Stimulated activated CD8-positive, alpha-beta memory T cell treated with anti-CD3 and anti-CD28 coated beads, Interleukin-15, amount 100 ng/mL, for 24 hours (primary cell): ENCODE results near the gene MTHFD1L.
"Not testable (repeated sequence)": the region's sequence is repeated elsewhere in the genome, so short reads cannot be mapped to it uniquely, and the experiment has no call there.

ENCODE experiments used
- DNase-seq: peaks from one replicate; pipeline ENCODE4 v3.0.0-alpha.2; 2020; ENCODE audit warnings: low read depth

Gene MTHFD1L

DNA sequence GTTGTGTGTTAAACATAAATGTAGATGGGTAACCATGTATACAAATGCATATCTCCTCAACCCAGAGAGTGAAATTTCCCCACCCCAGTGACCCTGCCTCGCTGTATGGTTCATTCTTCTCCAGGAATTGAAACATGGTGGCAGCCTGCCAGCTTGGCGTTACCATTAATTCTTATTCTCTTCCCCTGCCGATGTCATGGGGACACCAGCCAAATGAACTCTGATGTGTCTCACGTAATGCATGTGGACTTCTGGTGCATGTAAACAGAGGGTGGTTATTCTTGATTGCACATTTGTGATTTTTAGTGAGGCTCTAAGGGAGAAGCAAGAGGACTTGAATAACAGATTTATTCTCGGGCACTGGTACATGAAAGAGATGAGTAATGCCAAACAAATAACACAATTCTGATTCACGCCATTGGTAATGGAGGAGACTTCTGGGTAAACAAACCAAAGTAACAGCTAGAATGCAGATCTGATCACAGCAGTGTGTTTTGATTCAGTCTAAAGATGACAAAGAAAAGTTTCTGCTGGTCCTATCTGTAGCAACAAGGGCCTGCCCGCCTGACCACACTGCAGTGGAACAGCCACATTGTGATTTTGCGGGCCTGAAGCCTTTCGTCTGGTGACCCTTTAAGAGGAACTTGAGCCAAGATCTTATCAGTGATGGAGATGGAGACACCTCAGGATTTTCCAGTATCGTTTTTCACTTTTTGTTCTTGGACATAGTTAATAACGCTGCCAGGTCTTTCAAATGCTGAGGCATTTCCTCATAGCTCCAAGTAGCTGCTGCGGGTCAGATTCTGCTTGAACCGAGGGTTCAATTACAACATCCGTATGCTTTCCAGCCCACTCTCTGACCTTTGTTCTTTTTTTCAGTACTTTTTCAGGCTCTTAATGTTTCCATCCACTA lies 202.4 kb downstream of the MTHFD1L start:
- DNase-seq = no peak

DNA sequence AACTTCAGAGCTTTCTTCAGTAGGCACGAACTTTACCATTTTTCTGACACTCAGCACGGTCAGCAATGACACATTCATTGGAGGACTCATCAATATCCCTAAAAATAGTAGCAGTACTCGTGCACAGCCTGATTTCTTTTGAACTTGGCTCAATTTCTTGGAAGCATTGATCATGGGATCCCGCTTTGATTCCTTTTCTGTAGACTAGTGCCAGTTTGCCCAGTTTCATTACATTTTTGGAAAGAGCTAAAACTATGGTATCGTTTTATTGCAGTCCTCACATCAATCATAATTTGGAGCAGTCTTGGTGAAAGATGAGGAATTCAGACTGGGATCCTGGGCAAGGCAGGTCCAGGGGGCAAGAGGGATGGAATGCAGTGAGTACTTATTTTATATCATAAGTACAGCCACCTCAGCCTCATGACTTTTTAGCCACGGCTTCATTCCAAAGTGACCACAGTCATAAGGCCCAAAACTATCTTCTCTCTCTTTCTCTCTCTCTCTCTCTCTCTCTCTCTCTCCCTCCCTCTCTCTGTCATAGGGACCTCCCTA lies 203.3 kb downstream of the MTHFD1L start:
- no peak for DNase-seq

DNA sequence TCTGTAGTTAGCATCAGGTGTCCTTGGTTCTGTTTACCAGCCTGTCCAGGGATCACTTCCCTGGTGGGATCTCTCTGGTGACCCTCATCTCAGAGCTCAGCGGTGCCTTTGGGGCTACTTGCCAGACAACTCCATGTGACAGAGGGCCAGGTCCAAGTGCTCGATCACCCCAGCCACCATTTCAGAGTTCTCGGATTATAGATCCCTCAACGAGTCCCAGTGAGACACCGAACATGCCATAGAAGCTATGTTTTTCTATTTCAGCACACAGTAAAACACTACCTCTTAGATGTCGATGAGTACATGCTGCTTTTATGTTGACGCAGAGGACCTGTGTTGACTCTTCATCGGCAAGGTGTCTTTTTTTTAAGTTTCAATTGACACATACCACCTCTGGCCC lies 204.1 kb downstream of the MTHFD1L start:
- no peak for DNase-seq

DNA sequence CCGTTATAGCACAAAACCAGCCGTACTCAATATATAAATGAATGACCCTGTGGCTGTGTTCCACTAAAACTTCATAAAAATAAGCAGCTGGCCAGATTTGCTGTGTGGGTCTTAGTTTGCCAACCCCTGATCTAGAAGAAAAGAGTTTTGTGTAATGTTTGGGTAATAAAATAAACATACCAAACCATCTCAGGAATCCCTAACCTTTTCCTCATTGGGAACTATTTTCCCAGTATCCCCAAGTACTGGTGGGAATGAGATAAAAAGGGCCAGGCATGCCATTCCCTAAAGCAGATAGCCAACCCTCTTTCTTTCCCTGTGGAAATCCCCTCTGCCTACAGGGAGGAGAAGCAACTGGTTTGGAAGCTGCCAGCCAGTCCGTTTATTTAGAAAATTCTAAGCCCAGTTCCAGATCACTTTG lies 205.1 kb downstream of the MTHFD1L start:
- no peak for DNase-seq

DNA sequence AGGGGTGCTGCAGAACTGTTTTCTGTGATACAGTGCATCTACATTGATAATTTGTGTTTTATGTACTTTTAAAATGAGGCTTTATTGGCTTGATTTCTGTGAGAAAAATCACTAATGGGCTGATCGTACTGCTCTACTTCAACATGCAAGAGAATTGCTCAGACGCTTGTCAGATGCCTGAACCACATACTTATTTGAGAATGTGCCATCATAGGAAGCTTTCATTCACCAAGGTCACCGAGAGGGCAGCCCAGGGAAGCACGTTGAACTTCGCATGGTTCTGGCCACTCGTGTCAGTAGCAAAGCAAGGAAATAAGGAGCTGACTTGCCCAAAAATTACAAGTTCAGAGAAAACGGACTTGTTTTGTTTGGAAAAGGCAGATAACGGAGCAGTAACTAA lies 205.8 kb downstream of the MTHFD1L start:
- no peak for DNase-seq

DNA sequence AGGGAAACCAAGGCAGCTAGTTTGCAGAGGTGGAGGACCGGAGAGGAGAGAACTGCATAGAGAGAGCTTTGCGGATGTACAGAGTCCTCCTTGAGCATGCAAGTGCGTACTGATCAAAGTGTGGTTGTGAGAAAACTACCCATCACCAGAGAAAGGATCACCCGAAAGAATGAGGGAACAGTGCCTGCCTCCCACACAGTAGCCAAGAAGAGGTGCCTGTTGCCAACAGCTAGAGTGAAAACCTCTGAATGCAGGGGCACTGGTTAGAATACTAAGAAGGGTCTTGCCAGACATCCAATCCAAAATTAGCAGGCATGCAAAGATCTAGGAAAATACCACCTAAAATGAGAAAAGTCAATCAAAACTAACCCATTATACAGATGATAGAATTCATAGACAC lies 207.6 kb downstream of the MTHFD1L start:
- DNase-seq = no peak

DNA sequence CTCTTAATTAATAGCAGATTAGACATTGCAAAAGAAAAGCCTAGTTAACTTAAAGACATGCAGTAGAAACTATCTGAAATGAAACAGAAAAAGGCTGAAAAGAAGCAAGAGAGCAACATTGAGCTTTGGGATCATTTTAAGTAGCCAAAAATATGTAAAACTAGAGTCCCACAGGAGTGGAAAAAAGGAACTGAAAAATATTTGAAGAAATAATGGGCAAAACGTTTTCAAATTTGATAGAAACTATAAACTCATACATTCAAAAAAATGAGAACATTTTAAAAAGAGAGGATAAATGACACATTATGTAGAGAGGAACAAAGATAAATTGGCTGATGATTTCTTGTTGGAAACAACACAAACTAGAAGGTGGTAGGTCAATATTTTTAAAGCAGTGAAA lies 208.2 kb downstream of the MTHFD1L start:
- no peak for DNase-seq

DNA sequence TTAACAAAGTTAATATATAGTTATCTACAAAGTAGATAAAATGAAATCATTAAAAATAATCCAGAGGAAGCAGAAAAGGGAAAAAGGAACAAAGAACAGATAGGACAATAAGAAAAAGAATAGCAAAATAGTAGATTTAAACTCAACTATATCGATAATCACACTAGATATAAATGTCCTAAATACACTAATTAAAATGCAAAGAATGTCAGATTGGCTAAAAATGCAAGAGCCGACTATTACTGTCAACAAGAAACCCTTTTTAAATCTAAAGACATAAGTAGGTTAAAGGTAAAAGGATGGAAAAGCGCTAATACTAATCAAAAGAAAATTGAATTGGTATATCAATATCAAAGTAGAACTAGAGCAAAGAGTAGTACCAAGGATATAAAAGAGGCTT lies 209.5 kb downstream of the MTHFD1L start:
- no peak for DNase-seq

DNA sequence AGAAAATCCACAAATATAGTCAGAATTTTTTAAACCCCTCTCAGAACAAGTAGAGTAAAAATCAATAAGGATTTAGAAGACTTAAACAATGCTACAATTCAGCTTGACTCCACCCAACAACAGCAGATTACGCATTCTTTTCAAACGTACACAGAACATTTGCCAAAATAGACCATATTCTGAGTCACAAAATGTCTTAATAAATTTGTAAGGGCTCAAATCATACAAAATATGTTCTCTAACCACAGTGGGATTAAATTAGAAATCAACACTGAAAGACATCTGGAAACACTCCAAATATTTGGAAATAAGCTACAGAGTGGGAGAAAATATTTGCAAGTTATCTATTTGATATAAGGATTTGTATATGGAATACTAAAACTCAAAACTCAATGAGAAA lies 210.0 kb downstream of the MTHFD1L start:
- DNase-seq = no peak

DNA sequence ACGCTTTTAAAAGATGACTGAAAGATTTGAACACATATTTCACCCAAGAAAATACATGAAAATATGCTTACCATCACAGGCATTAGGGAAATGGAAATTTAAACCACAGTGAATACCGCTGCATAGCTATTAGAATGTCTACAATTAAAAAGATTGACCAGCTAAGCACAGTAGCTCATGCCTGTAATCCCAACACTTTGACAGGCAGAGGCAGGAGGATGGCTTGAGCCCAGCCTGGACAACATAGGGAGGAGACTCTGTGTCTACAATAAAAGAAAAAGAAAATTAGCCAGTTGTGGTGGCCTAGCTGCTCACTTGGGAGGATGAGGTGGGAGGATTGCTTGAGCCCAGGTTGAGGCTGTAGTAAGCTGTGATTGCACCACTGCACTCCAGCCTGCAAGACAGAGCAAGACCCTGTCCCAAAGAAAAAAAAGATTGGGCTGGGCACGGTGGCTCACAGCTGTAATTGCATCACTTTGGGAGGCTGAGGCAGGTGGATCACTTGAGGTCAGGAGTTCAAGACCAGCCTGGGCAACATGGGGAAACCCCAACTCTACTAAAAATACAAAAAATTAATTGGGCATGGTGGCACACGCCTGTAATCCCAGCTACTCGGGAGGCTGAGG lies 210.5 kb downstream of the MTHFD1L start:
- no peak for DNase-seq

DNA sequence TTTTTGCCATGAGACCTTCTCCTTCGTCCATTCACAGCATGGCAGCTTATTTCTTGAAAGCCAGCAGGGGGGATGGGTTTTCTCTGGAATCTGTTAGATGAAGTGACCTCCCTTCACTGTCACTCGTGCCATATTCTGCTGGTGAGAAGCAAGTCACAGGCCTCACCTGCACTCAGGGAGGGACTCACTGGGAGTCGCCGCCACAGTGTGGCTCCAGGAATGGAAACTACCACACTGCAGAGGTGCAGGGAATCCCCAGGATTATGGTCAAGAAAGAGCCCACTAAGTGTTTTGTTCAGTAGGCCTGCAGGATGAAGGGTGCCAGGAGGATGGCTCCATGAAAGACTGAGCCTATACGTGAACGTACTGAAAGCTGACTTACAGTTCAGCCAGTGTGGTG lies 213.2 kb downstream of the MTHFD1L start:
- no peak for DNase-seq

DNA sequence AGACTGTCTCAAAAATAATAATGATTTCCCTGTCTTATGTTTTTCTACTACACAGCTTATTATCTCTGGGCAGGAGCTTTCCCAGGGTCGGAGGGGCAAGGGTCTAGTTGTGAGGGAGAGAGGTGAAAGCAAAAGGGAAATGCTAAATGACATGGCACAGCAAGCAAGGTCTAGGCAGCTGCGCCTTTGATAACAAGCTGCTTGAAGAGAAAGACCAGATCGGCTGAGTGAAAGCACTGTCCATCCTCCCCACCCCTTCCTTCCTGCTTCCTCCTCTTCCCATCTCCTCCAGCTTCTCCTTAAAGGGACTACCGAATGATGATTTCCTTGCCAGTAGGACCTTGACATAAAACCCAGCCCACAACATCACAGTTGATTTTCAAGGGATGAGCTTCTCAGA lies 216.2 kb downstream of the MTHFD1L start:
- DNase-seq = no peak

DNA sequence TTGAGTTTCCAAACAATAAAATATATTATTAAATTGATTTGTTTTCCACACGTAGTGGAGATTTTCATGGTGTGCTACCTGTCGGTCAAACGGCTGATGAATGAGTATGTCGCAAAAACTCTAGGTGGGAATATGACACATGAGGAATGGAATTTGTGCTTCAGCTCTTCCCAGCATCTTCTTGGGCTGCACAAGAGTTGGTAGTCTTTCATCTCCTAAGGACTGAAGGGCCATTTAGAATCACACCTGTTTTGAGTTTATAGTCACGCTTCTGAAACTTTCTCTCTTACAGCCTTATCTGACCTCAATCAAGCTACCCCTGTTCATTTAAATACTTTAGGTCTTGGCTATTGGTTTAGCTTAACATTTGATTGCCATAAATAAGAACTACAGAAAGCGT lies 216.6 kb downstream of the MTHFD1L start:
- no peak for DNase-seq

DNA sequence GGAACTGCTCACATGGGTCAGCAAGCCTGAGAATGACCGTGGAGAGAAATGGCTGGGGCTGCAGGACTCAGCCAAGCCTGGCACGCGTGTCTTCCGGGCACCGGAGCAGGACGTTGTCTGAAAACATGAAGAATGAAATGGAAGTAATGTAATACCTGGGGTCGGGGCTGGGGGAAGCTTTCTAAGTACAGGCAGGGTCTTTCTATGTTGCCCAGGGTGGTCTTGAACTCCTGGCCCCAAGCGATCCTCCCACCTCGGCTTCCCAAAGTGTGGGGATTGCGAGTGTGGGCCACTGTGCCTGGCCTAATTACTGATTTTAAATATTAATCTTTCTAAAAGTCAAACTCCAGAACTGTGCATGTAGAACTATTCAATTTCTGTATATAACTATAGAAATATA lies 218.8 kb downstream of the MTHFD1L start:
- no peak for DNase-seq

DNA sequence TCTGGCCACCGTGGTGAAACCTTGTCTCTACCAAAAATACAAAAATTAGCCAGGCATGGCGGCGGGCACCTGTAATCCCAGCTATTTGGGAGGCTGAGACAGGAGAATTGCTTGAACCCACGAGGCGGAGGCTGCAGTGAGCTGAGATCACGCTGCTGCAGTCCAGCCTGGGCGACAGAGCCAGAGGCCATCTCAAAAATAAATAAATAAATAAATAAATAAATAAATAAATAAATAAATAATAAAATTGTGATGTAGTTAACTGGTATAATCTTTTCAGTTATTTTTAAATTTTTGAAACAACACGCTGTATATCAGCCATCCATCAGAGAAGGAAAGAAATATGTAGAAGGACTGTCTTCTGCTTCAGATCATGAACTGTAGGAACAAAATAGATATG lies 221.6 kb downstream of the MTHFD1L start:
- not testable (repeated sequence) for DNase-seq

DNA sequence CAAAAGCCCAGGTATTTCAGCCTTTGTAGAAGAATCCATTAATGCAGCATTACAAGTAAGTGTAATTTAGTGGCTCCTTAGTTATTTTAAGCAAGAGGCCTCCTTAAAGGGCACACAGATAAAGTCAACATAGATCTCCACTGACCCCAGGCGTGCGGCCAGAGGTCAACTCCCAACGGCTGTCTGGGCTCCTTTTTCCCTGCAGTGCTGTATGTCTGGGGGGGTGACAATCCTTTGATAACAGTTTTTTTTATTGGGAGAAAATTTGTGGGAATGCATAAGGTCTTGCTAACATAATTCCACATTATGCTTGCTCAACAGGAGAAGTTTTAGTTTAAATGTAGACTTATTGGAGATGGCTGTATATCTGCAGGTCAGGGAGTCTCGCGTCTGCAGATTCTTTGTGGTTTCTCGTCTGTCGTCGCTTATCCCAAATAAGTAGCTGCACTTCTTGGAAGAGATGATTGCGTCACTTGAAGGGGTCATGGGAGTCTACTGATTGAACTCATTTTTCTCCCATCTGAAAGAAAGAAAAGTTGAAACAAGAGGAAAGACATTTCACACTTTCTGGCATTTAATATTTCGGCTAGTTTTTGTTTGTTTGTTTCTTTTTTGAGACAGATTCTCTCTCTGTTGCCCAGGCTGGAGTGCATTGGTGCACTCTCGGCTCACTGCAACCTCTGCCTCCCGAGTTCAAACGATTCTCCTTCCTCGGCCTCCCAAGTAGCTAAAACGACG lies 222.5 kb downstream of the MTHFD1L start:
- no peak for DNase-seq

DNA sequence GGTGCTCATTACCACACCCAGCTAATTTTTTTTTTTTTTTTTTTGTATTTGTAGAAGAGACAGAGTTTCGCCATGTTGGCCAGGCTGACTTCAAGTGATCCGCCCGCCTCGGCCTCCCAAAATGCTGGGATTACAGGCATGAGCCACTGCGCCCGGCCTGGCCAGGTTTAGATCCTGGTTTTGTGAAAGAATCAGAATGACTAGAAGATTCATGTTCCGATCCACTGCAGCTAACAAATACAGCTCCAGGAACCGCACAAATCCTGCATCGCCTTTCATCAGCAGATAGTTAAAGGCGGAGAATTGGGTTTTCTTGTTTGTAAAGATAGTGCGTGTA lies 223.1 kb downstream of the MTHFD1L start:
- no peak for DNase-seq

DNA sequence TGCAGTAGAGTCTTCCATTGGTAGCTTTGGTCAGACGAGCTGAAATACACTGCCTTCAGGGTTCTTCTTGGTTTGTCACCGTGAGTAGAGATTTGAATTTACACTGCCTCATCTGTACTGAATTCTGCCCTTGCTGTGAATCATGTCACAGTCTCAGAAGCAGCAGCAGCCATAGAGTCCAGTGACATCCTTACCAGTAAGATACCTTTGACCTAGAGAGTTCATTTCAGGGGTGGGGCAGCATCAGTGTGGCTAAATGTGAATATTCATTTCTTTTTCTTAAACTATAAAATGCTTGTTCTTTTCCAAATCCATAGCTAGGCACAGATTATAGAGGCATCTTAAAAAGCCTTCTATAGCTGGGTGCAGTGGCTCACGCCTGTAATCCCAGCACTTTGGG lies 223.5 kb downstream of the MTHFD1L start:
- DNase-seq = no peak

DNA sequence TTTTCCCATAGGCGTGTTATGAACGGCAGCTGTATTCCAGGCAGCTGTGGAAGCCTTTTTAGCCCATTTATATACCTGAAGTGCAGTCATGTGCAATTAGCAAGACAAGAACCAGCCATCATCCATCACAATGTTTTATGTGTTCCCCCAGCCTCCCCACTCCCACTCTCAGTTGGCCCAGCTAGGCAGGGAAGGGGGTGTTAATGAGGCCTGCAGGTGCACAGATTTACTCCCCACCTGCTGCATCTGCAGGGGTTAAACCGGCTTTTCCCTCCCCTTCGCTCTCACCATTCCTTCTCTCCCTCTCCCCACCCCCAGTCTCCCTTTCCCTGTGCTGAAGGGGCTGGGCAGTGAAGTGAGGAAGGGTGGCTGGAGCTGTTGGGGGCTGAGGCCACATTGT lies 224.5 kb downstream of the MTHFD1L start:
- no peak for DNase-seq

DNA sequence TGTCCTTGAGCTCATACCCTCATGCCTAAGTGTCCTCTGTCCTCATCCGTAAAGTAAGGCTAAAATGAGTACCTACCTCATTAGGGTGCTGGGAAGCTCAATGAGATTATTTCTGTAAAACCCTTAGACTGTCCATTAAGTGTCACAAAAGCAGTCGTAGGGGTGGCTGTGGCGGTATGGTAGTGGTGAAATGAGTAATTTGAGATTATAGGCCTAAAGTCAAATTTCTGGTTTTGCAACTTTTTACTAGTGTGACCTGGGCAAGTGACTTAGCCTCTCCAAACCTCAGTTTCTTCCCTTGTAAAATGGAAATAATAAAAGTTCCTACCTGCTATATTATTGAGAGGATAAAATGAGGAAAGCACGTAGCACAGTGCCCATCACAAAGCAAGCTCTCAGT lies 226.1 kb downstream of the MTHFD1L start:
- no peak for DNase-seq

DNA sequence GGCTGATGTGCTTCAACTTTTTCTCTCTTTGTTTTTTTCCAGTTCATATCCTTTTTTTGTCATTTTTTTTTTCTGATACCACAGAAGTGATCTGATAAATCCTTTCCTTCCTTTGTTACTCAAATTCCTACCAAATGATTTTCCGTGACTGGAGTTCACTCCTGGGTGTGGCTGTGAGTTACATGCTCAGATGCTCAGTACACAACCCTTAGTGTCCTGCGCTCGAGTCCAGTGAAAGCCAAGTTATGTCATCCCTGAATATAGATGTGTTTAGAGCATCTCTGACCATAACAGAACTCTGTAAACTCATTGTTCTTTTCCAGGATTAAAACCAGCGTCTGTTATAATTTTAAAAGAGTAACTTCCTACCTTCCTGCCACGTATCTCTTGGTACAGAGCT lies 227.1 kb downstream of the MTHFD1L start:
- no peak for DNase-seq

DNA sequence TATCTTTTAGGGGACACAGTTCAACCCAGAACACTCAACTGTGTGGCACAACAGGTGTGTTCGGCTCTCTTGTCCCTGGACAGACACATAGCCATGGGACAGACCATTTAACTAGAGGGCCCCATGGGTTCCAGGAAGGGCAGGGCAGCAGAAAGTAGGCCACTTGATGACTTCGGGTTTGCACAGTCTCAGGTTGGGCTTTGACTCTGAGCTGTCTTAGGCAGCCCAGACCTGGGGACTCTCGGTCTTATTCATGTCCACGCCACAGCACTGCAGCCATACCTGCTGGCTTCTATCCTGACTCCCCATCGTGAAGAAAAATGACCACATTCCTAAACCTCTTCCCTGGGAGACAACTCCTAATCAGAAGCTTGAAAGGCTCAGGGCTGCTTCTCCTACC lies 228.2 kb downstream of the MTHFD1L start:
- DNase-seq = no peak
